Left ventricle myocardium superior (tissue), 1 donor: ENCODE measurements around the gene SLC35B1. TPM values are rescaled to one million over a fixed set of nuclear protein-coding genes. Genes with fewer than 3 reads are reported as not detected.
A peak's percentile ranks its signal among the peaks of the same experiment; 100 is the strongest.

Source experiments
- ATAC-seq: fragments of 200-7000 bp; cut with Tn5 transposase; one replicate; pipeline ENCODE4 v1.9.1; 2020; ENCODE audit warnings: mild to moderate bottlenecking, moderate library complexity
- DNase-seq: peaks from one replicate; pipeline ENCODE4 v3.0.0-alpha.2; 2020
- intact Hi-C: fragments of 100-400 bp; cut with micrococcal nuclease; formaldehyde crosslinking; loops from one replicate; pipeline ENCODE4 v1.11.0; 2022
- long read RNA-seq: library from polyadenylated mRNA; unstranded; transcript quantifications from one replicate; pipeline ENCODE4 v2.0.0, GENCODE V29; 2021
- total RNA-seq: library from RNA; stranded (reverse); fragmentation: NEBNext Ultra II Directional; extraction: Animal tissue kit (Norgen Biotek cat#: 25700); gene quantifications from one replicate; pipeline ENCODE4 v1.2.1, GENCODE V29; 2021
- donor health status: DM: no; HTN: yes; CAD: no; lungs with severe emphysema.

The SLC35B1 gene
- total RNA-seq = 61.5 TPM
- long read RNA-seq, transcript SLC35B1-209 (9 exons, 1,320 nt) = minor isoform, 13 of 59 reads
- long read RNA-seq, transcript SLC35B1-220 (9 exons, 1,611 nt) = major isoform, 41 of 59 reads
- long read RNA-seq, partial matches to known transcripts = 0 of 59 reads
- long read RNA-seq, other reads (novel, unspliced or antisense) = 5 of 59 reads

GRCh38 chr17:49707608-49708514 is at the start of gene SLC35B1:
Gene SLC35B1 (minus strand): TSS chr17:49707964. CDS start chr17:49707833, 131 bp downstream.
- peak; percentile 99 for ATAC-seq
- DNase-seq = peak; percentile 100
- intact Hi-C loops = loop anchor here (5.0 to 10.0 kb wide), 2 partner anchors 74 to 137 kb away; partner anchors contain the start of gene TAC4

DNA sequence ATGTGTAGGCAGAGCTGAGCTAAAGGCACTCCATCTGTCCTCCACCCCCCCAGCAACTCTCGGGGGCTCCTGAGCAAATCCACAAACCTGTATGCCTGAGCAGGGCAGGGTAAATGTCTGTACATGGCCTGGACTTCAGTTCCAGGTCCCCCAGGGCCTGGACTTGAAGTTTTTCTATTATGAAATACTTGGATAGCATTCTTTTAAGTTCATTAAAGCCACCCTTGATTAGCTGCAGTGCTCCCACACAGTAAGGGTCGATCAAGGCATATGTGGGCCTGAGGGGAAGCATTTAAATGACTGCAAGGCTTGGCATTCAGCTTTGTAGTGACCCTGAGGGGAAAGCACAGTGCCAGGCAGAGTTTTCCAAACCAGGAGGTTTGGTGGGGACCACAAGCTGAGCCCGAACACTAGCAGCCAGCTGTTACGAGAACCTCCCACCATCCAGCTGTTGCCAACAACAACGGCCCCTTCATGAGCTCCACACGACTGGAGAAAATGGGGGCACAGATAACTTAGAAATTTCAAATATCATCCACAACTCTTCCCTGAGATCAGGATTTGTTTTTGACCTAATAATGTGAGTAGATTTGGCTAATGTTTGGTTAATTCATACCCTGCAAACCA is 49.5 kb upstream of the SLC35B1 start:
- DNase-seq (peak; percentile 34), ATAC-seq (peak; percentile 35)

DNA sequence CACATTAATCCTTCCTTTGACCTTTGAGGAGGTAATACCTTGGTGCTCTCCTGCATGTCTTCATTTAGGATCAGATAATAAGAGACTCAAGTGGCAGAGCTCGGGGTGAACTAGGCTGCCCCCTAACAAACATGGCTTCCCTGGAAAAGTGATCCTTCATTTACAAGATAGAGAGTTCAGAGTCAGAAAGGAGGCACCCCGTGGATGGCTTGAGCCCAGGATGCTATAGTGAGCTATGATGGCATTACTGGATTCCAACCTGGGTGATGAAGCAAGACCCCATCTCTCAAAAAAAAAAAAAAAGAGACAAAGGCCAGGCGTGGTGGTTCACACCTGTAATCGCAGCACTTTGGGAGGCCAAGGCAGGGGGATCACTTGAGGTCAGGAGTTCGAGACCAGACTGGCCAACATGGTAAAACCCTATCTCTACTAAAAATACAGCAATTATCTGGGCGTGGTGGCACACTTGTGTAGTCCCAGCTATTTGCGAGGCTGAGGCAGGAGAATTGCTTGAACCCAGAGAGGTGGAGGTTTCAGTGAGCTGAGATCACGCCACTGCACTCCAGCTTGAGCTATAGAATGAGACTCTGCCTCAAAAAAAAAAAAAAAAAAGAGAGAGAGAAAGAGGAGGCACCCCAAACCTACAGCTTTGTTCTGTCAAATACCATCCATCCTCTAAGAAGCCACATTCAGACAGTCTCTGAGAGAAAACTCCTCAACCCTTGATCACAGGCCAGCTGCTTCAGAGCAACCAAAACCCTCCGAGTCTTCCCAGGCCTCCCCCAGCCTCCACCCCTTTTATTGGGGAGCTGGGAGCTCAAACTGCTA is 48.8 kb upstream of the SLC35B1 start:
- intact Hi-C loops = no loop called here
- ATAC-seq (peak; percentile 6), DNase-seq (no peak)

More for the DNA sequence above, 49.5 kb upstream of the SLC35B1 start:
- intact Hi-C loops = no loop called here

DNA sequence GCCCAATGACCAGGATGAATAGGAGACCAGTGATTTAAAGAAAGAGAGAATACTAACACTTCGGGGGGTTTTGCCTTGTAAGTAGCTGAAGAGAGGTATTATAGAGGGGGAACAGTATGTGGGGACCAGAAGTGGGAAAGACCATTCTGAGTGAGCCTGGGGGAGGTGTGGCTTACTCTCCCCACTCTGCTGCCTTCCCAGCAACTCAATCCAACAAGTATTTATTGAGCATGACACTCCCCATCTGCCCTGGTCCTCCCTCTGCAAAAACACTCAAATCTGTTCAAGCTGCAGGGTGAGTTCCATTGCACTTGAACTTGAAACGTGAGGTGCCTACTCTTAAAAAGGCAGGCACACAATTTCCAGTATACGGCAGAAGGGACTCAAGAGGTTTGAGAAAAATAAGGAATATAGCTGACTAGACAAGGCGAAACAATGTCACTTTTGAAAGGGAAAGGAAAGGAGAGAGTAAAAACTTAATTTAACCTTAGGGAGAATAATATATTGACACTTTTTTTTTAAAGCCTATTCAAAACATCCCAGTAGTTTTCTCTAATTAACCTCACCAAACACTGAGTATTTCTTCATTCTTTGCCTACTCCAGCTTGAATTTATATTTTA is 48.0 kb upstream of the SLC35B1 start:
- intact Hi-C loops = no loop called here
- ATAC-seq = no peak
- DNase-seq = no peak

DNA sequence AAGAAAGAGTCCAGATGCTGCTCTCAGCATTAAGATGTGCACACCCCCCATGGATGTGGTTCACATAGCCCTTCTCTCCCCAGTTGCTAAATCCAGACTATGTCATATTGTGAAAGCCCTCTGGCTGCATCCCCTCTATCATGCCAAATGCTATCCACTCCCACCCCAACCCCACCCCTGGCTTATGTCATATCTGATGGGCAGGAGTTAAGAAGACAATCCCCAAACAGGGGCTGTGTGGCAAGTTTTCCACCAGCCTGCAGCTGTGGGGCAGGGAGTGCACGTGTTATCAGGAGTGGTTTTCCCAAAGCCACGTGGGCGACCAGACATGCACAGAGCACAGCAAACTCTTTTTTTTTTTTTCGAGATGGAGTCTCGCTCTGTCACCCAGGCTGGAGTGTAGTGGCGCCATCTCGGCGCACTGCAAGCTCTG is 46.2 kb upstream of the SLC35B1 start:
- DNase-seq = peak; percentile 72
- peak; percentile 76 for ATAC-seq
- intact Hi-C loops = no loop called here

DNA sequence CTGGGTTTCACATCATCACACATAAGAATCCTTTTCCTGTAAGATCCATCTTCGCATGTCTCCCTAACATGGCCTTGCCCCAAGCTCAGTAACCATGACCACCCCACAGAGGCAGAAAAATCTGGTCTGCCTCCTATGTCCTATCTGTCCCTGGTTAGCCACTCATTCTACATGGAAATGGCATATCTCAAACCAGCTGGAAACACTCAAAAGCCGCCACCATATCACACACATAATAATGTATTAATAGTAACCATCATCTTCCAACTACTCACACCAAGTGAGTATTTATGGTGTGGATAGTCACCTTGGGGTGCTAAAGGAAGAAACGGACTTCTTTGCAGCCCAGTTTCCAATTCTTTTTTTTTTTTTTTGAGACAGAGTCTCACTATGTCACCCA is 44.7 kb upstream of the SLC35B1 start:
- no peak for DNase-seq
- peak; percentile 60 for ATAC-seq
- intact Hi-C loops = no loop called here

- DNase-seq (no peak), ATAC-seq (no peak)
- intact Hi-C loops = no loop called here
Measured at GRCh38 chr17:49749730-49750129, 42.0 kb upstream of the SLC35B1 start.

GRCh38 chr17:49748791-49749190 is 41.0 kb upstream of the SLC35B1 start:
- ATAC-seq = no peak
- DNase-seq = no peak

GRCh38 chr17:49748223-49748622 is 40.5 kb upstream of the SLC35B1 start:
- ATAC-seq = no peak
- DNase-seq = no peak
- intact Hi-C loops = no loop called here

More at GRCh38 chr17:49748791-49749190, 41.0 kb upstream of the SLC35B1 start:
- intact Hi-C loops = no loop called here

DNA sequence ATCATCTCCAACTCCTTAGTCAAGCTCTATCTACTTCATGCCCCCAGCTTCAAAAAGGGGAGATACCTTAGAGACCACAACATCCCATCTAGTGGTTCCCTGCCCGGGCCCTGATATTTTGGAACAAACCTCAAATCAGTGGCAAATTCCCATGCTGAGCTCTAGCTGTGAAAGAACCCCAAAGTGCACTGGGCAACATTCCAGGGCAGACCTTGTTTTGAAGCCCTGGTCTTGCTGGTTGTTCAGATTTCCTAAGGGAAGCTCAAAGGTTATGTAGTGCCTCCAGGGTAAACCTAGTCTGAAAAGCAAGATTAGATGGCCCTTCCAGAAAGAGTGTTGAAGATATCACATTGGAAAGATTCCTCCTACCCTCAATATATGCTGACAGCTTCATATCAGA is 39.9 kb upstream of the SLC35B1 start:
- intact Hi-C loops = no loop called here
- DNase-seq (no peak), ATAC-seq (no peak)

DNA sequence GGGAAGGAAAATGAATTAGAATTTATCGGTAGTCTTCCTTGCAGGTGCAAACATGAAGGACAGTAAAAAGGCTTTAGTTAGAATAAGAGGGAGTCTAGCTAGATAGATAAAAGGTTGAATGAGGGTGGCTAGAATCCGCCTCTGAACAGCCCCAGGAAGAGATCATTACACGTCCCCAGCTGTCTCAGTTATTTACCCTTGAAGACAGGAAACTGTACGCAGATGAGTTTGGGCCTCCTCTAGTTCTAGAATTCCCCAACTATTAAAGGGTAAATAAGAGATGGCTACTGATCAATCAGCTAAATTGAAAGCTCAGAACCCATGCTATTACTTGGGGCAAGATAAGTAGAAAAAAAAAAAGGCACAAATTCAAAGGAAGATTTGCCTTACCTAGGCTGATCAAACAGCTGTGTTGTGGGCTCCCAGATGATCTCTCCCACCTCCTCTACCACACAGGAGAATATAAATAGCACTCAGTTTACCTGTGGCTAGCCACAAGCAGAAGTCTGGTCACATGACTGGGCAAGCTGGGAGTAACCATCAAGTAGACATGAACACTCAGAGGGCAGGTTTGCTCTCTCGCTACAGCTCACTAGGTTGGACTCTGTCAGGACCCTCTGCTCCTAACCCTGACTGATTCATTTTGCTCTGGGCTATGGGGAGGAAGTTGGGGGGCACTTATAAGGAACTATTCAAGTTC is 39.2 kb upstream of the SLC35B1 start:
- DNase-seq = no peak
- intact Hi-C loops = no loop called here
- peak; percentile 28 for ATAC-seq

DNA sequence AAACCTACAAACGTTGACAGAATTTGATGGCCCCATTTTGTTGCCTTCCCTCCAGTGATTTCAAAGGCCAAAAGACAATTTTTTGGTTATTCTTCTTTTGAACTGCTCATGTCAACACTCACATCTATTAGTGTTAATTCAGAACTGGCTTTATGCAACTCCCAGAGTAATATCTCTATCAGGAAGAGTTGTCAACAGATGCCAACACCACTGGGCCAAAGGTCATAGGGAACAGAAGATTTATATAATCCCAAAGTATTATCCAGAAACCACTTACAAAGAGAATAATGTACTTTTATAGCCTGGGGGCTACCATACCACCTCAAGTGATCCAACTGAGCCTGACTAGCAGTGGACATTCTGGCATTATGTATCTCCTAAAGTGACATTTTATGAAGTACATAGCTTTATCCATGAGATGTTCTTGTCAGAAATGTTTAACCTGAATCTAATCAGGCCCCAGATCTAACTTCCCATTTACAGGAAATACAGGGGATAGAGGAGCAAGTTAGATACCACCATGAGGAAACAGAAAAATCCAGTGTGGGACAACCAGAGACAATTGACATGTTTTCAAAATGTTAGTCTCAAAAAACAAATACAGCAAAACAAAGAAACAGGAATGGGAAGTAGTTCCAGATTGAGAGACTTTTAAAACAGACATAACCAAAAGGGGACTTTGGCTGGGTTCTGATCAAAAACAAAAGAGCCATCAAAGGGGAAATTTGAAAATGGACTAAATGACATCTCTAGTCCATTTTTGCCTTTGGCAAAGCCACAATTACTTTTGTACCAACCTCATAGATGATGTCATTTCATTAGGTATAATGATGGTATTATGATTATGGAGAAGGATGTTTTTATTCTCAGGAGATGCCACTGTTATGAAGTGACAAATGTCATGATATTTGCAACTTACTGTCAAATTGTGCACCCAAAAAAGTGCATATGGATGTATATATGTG is 37.7 kb upstream of the SLC35B1 start:
- intact Hi-C loops = no loop called here
- ATAC-seq (no peak), DNase-seq (no peak)

GRCh38 chr17:49742166-49742638 is 34.4 kb upstream of the SLC35B1 start:
- intact Hi-C loops = no loop called here
- DNase-seq = no peak
- peak; percentile 39 for ATAC-seq

DNA sequence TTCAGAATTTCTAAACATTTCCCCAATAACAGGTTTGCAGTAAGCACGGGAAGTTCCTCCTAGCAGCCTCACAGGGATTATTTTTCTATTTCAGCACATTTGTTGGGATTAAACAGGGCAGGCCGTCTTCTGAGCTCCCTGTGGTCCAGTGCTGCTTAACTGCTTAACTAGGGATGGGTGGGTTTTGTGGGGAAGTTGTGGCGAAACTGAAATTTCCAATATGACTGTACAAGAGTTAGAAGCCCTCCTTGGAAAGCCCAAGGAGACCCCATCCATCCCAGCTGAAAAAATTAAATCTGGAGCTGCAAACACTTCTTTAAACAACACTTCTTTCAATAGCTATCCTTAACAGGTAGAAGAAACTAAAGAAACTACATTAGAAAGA is 33.9 kb upstream of the SLC35B1 start:
- ATAC-seq (no peak), DNase-seq (no peak)
- intact Hi-C loops = no loop called here

GRCh38 chr17:49741009-49741691 is 33.4 kb upstream of the SLC35B1 start:
- intact Hi-C loops = no loop called here
- ATAC-seq (peak; percentile 21), DNase-seq (no peak)

DNA sequence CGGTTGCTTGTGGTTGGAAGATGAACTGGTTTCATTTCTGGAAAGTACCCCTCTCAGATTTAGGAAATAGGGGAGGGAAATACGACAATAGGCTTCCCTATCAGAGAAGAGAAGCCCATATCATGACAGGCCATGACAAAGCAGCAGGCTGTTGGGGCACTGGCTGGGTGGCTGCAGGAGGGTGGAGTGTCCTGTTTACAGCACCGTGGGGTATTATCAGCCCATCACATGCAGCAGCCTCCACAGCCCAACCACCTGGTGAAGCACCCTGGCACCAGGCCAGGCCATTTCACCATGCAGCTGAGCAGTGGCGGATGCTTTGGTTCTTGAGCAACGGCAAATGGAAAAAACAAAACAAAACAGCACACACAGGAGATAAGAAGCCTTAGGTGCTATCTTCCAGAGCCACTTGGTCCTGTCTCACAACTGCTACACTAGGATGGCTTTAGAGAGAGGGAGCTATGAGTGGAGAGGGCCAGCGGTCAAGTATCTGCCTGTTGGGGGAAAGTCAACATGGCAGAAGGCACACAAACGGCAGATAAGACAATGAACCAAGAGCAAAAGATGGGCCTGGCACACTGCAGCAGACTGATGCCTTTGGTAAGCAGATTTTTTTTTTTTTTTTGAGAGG is 32.0 kb upstream of the SLC35B1 start:
- intact Hi-C loops = no loop called here
- peak; percentile 92 for DNase-seq
- peak; percentile 81 for ATAC-seq
